Psoas muscle (tissue), 8 donors: ENCODE measurements around the gene TMEFF2. TPM values are rescaled to one million over a fixed set of nuclear protein-coding genes. Genes with fewer than 3 reads are reported as not detected.

Source experiments
- ATAC-seq, 4 donors: fragments of 200-7000 bp; cut with Tn5 transposase; one replicate each; pipeline ENCODE4 v1.9.1; 2020; ENCODE audit warnings: moderate library complexity in 3 of 4, mild to moderate bottlenecking in 2 of 4
- DNase-seq, 2 donors: peaks; one replicate each; pipeline ENCODE4 v3.0.0-alpha.2; 2020
- H3K27ac ChIP-seq: fragments of 200-600 bp; one replicate; pipeline ENCODE4 v1.8.0; 2022
- H3K27me3 ChIP-seq, 3 donors: fragments of 200-600 bp in 1 of 3; one replicate each; pipeline versions ENCODE4 v1.6.1 to v1.8.0; 2013 to 2022; ENCODE audit warnings: low read length in 2 of 3, mild to moderate bottlenecking in 2 of 3, moderate library complexity in 1 of 3; ENCODE audit not compliant: insufficient read depth in 3 of 3
- H3K36me3 ChIP-seq, 2 donors: fragments of 200-600 bp in 1 of 2; one replicate each; pipeline versions ENCODE4 v1.6.1 to v1.8.0; 2013 to 2022; ENCODE audit warnings: low read depth in 1 of 2, mild to moderate bottlenecking in 1 of 2, moderate library complexity in 1 of 2; ENCODE audit not compliant: insufficient read depth in 1 of 2
- H3K4me1 ChIP-seq: fragments of 200-600 bp; one replicate; pipeline ENCODE4 v1.8.0; 2022
- H3K4me3 ChIP-seq: fragments of 200-600 bp; one replicate; pipeline ENCODE4 v1.8.0; 2022; ENCODE audit warnings: mild to moderate bottlenecking
- H3K9me3 ChIP-seq: fragments of 200-600 bp; one replicate; pipeline ENCODE4 v1.8.0; 2022
- CTCF ChIP-seq: fragments of 200-600 bp; IDR thresholded peaks from one replicate; pipeline ENCODE4 v1.8.0; 2022; ENCODE audit warnings: antibody characterized with exemption
- WGBS, 3 donors: extraction: QIAGEN DNeasy Blood & Tissue Kit; methylation state at CpG; one replicate each; pipeline versions ENCODE4 v1.1.6 to v1.1.7; 2013; 5-methylcytosine and 5-hydroxymethylcytosine counted together
- intact Hi-C, 2 donors: fragments of 100-400 bp; cut with DNase I; formaldehyde crosslinking; loops; one replicate each; pipeline versions ENCODE4 v1.11.0 to v1.14.2; 2022
- polyA plus RNA-seq, 3 donors: library from polyadenylated mRNA; stranded (reverse); fragments of 200-250 nt; gene quantifications; one replicate each; pipeline ENCODE4 v1.2.3, GENCODE V29; 2013
- total RNA-seq, 4 donors: library from RNA; stranded (reverse); fragmentation: NEBNext Ultra II Directional in 2 of 4; extraction: Animal tissue kit (Norgen Biotek cat#: 25700) in 2 of 4; gene quantifications; one replicate each; pipeline versions ENCODE4 v1.2.1 to v1.2.4, GENCODE V29; 2021 to 2023
- donor health status: healthy with polysubstance abuse.
- donor health status: DM: no; HTN: no; CAD: no; lungs with moderate emphysema.
- donor health status: Bipolar disorder and iron deficiency.
- donor health status: healthy.
- donor health status: DM: yes; HTN: yes; CAD: no.
- donor health status: DM: no; HTN: no; CAD: no.
- donor health status: DM: no; HTN: no; CAD: no.
- donor health status: DM: yes; HTN: yes; CAD: no.

Gene TMEFF2
- total and polyA plus RNA-seq, 7 donors = 0.07 to 0.47 (median 0.16) TPM; not detected in 4

- Histone ChIP-seq H3K27me3 (no peaks in the 10 kb centered on the region), H3K4me1 (no peaks in the 10 kb centered on the region), H3K9me3 (no peaks in the 10 kb centered on the region), H3K4me3 (no peak overlapping the region), H3K36me3 (no peaks in the 10 kb centered on the region), H3K27ac (no peak overlapping the region)
- ATAC-seq (no peak), DNase-seq (no peak)
- no peak for TF ChIP-seq CTCF
- 58 to 63% (median 60%) methylated on average over 2 of the region's 2 CpGs for WGBS, 3 donors
- intact Hi-C loops = no loop called here
Measured at GRCh38 chr2:191936882-191937405, 257.8 kb downstream of the TMEFF2 start.

GRCh38 chr2:191935247-191935646 is 259.5 kb downstream of the TMEFF2 start:
- no peak overlapping the region for H3K27ac ChIP-seq
- DNase-seq = no peak
- TF ChIP-seq CTCF = no peak
- no peaks in the 10 kb centered on the region for H3K9me3 ChIP-seq
- intact Hi-C loops = no loop called here
- 71 to 74% (median 72%) methylated on average over 3 of the region's 3 CpGs for WGBS, 3 donors
- no peak for ATAC-seq
- no peak overlapping the region for H3K4me3 ChIP-seq
- H3K4me1 ChIP-seq = no peaks in the 10 kb centered on the region
- H3K36me3 ChIP-seq = no peaks in the 10 kb centered on the region
- no peaks in the 10 kb centered on the region for H3K27me3 ChIP-seq

GRCh38 chr2:191933307-191934105 is 261.2 kb downstream of the TMEFF2 start:
- ATAC-seq (no peak), DNase-seq (no peak)
- intact Hi-C loops = no loop called here
- Histone ChIP-seq H3K9me3 (no peaks in the 10 kb centered on the region), H3K4me1 (no peaks in the 10 kb centered on the region), H3K36me3 (no peaks in the 10 kb centered on the region), H3K27ac (no peak overlapping the region), H3K27me3 (no peaks in the 10 kb centered on the region), H3K4me3 (no peak overlapping the region)
- WGBS, 3 donors = 39 to 52% (median 42%) methylated on average over 2 of the region's 2 CpGs
- no peak for TF ChIP-seq CTCF

GRCh38 chr2:191932286-191932685 is 262.4 kb downstream of the TMEFF2 start:
- 86 to 93% (median 86%) methylated on average over 1 of the region's 1 CpG for WGBS, 3 donors
- intact Hi-C loops = no loop called here
- no peaks in the 10 kb centered on the region for H3K36me3 ChIP-seq
- no peaks in the 10 kb centered on the region for H3K4me1 ChIP-seq
- no peaks in the 10 kb centered on the region for H3K9me3 ChIP-seq
- no peak overlapping the region for H3K4me3 ChIP-seq
- ATAC-seq (no peak), DNase-seq (no peak)
- TF ChIP-seq CTCF = no peak
- no peak overlapping the region for H3K27ac ChIP-seq
- no peaks in the 10 kb centered on the region for H3K27me3 ChIP-seq
